GM21786 (cell line): ENCODE results near the gene FBL.
"Not testable (repeated sequence)": the region's sequence is repeated elsewhere in the genome, so short reads cannot be mapped to it uniquely, and the experiment has no call there.

Source experiments
- ATAC-seq: cut with Tn5 transposase; IDR thresholded peaks from one replicate; pipeline ENCODE4 v1.9.1; 2021; ENCODE audit not compliant: unreplicated experiment

FBL gene

DNA sequence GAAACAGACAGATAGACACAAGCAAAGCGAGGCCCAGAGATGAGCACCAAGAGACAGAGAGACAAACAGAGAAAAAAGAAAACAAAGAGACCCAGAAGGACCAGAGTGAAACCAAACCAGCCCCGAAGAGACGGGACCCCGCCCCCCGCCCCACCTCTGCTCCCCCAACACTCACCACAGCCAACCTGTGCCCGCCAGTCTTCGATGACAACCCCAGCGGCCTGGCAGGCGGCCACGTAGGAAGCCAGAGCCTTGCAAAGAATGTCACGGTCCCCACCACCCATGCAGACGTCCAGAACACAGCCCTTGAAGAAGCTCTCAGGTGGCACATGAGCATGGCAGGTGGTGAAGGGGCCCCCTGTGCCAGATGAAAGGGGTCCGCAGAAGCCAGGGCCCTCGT lies 31.3 kb upstream of the FBL start:
- not testable (repeated sequence) for ATAC-seq

DNA sequence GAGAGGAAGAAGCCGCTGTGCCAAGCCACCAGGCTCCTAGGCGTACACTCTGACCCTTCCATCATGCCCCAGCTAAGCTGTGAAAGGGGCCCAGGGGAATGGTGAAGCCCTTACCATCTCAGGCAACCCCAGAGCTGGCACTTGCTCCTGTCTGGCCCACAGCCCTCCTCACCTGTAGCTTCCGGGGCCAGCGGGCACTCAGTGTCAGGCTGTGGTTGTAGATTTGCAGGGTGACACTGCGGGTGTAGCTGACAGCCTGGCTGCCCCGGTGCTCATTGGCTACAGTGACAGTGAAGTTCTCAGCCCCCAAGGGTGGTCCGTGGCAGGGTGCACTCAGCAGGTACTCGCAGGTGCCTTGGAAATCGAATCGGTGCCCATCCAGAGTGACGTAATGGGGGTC lies 30.3 kb upstream of the FBL start:
- not testable (repeated sequence) for ATAC-seq

DNA sequence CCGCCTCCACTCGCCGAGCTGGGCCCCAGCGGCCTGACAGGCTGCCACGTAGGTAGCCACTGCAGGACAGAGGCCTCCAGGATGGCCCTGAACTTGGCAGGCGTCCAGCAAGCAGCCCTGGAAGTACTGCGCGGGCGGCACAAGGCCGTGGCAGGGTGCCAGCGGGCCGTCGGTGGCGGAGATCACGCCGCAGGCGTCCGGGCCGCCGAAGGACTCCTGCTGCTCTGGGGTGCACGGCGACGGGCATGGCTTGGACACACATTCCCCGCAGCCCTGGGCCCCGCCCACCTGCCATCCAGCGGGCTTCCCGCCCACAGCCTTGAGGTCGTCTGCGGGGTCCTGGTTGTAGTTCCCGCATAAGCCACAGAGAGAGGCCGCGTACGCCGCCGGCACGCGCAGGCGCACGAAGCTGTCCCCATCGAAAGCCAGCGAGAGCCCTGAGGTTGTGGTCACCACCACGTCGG lies 29.3 kb upstream of the FBL start:
- not testable (repeated sequence) for ATAC-seq

DNA sequence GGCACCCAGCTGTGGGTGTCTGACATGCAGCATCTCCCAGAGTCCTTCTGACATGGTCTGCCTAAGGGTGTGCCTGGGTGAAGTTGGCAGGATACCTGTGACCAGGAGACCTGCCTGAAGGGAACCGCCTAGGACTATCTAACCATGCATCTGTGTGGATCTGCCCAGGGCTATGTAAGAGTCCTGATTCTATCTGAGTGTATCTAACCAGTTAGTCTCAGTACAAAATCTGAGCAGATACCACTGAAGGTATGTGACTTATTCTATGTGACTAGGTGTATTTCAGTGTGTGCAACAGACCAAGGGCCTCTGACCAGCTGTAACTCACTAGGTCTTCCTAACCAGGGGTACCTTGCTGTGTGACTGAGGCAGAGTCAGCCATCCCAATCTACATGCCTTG lies 28.2 kb upstream of the FBL start:
- ATAC-seq: no peak

DNA sequence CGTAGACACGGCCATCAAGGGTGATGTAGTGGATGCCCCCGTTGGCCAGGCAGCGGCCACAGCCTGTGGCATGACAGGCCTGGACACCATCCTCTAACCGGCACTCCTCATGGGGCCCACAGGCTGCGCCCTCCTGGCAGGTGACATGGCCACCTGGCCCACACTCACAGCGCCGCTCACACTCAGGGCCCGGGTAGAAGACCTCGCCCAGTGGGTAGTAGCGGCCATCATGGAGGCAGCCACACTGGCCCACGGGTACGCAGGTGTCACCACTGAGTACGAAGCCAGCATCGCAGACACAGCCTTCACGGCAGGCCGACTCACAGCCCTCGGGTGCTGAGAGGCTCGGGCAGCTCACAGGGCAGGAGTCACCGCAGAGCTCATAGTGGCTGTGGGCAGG lies 27.2 kb upstream of the FBL start:
- no peak for ATAC-seq

DNA sequence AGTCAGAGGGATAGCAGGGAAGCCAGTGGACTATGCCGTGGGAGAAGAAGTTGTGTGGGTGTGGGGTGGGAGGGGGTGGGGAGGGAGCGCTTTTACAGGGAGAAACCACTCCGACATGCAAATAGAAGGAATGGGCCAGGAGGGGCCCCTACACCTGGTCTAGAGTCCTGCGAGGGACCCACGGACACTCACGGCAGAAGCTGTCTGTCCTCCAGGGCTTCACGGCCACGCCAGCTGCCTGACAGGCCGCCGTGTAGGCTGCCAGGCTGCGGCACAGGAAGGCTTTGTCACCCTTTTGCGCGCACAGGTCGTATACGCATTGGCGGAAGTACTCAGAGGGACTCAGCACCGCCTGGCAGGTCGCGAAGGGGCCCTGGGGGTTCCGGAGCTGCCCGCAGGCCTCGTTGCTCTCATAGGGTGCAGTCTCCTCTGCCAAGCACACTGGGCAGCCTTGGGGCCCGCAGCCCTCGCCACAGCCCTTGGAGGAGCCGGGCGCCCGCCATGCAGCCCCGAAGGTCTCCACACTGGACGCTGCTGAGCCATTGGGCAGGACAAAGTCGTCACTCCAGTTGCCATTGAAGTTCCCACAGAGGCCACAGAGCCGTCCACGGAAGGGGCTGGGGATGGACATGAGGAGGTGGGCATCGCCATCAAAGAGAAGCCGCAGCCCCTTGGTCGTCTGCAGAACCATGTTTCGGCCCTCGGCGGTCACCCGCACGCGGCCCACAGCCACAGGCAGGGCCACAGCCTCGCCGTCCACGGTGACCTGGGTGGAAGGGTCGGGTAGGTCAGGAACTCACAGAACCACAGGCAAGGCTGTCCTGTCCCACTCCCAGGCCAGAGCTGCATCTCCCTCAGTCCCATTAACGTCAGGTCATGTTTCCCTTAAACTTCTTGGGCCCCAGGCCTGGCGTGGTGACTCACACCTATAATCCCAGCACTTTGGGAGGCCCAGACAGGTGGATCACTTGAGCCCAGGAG lies 26.0 kb upstream of the FBL start:
- no peak for ATAC-seq

DNA sequence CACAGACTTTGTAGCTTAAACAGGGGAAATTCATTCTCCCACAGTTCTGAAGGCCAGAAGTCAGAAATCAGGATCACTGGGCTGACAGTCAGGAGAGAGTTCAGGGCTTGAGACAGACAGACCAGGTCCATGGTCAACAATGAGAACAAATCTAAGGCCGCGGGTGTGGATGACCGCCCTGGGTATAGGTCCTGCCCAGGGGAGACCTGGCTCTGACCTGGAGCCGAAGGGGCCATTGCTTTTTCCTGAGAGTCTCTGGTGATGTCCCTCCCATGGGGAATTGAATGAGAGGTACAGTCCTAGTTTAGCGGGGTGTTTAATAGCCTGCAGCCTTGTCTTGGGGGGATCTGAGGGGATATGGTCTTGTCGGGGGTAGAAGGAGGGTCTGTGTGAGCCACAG lies 25.2 kb upstream of the FBL start:
- ATAC-seq: no peak

DNA sequence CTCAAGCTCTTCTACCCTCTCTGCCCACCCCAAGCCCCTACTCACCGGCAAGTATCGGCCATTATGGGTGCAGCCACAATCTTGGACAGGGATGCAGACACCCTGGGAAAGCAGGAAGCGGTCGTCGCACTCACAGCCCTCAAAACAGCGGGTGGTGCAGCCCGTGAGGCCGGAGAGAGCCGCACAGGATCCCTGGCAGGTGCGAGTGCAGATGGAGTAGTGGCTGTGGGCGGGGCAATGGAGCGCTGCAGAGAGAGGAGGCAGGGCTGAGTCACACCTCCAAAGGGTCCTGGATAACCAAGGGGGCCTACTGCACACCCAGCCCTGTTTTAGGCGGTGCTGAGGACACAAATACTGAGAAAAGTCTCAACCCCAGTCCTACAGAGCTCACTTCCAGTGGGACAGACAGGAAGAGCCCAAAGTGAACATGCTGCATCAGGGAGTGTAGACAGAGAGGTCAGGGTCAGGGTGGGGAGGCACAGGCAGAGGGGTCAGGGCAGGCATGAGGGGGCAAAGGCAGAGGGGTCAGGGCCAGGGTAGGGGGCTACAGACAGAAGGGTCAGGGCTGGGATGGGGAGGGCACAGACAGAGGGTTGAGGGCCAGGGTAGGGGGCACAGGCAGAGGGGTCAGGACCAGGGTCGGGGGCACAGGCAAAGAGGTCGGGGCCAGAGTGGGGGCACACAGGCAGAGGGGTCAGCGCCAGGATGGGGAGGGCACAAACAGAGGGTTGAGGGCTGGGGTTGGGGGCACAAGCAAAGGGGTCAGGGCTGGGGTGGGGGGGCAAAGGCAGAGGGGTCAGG lies 24.2 kb upstream of the FBL start:
- no peak for ATAC-seq

DNA sequence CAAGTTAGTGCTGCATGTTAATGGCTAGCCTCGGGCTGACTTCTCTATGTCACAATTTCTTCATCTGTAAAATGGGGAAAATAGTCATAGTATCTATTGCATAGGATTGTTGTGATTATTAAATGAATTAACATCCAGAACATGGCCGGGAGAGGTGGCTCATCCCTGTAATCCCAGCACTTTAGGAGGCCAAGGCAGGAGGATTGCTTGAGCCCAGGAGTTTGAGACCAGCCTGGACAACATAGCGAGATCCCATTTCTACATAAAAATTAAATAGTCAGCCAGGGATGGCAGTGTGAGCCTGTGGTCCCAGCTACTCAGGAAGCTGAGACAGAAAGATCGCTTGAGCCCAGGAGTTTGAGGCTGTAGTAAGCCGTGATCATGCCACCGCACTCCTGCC lies 21.8 kb upstream of the FBL start:
- no peak for ATAC-seq

DNA sequence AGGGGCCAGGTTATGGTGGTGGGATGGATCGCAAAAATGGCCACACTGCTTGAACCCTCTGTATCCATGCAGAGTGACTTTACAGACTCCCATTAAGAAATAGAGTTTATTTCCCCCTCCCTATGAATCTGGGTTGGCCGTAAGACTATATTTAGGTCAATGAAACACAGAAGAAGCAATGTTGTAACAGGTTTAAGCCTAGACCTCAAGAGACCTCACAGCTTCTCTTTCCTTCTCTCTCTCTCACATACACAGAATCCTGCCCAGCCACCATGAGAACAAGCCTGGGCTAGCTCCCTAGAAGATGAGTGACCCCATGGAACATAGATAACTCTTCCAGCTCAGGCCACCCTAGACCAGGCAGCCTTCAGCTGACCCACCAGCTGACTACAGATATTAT lies 21.0 kb upstream of the FBL start:
- no peak for ATAC-seq

DNA sequence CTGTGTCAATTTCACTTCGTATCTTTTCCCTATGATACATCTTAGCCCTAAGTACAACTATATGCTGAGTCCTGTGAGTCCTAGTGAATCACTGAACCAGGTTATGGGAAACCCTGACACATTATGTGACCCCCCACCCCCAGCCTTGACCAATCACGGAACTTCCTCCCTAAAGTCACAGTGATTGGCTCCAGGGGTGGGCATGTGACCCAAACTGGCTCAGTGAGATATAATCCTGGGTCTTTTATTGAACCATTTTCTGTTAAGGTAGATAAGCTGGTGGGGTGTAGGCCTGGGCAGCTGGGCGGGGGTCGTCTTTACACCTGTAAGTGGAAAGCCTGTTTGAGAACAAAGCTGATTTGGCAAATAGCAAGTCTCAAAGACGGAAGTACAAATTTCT lies 19.8 kb upstream of the FBL start:
- ATAC-seq: no peak

DNA sequence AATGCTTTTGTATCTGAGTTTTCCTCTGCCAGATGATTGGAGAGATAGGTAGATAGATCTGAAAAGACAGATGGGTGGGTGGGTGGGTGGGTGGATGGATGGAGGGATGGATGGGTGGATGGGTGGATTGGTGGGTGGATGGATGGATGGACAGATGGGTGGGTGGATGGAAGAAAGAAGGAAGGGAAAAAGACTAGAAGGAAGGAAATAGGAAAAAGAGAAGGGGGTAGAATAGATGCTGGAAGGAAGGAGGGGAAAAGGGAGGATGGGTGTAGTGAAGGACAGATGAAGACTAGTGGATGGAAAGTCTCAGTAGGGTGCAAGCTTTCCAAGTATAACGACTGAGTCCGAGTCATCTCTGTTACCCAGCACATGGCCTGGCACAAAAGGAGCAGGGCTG lies 19.0 kb upstream of the FBL start:
- no peak for ATAC-seq

DNA sequence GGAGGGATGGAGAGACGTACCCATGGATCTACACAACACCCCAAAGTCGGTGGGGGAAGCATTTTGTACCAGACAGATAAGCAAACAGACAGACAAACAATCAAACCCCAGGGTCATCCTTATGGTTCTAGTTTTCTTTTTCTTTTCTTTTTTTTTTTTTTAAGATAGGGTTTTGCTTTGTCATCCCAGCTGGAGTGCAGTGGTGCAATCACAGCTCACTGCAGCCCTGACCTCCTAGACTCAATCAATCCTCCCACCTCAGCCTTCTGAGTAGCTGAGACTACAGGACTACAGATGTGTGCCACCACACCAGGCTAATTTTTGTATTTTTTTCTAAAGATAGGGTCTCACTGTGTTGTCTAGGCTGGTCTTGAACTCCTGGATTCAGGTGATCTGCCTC lies 17.9 kb upstream of the FBL start:
- ATAC-seq: no peak

DNA sequence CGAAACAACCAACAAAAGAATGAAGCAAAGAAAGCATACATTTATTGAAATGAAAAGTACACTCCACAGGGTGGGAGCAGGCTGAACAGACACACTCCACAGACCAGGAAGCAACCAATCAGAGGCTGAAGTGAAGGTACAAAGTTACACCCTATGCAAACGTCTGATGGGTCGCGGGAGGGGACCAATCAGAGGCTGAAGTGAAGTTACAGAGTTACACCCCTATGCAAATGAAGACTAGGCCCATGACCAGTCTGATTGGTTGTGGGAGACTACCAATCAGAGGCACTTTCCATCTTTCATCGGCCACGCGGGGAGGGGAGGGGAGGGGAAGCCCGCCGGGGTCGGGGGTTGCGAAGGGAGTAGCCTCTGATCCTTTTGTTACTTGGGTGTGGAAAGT lies 12.4 kb upstream of the FBL start:
- no peak for ATAC-seq

DNA sequence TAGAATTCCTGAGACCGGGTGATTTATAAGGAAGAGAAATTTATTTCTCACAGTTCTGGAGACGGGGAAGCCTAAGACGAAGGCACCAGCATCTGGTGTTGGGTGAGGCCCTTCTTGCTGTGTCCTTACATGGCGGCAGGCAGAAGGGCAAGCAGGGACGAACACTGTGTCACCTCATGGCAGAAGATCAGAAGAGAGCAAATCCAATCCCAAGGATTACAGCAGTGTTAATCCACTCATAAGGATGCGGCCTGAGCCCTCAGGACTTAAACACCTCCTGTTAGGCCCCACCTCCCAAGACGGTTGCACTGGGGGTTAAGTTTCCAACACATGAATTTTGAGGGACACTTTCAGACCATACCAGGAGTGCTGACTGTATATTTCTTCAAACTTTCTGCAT lies 6.7 kb upstream of the FBL start:
- ATAC-seq: no peak

DNA sequence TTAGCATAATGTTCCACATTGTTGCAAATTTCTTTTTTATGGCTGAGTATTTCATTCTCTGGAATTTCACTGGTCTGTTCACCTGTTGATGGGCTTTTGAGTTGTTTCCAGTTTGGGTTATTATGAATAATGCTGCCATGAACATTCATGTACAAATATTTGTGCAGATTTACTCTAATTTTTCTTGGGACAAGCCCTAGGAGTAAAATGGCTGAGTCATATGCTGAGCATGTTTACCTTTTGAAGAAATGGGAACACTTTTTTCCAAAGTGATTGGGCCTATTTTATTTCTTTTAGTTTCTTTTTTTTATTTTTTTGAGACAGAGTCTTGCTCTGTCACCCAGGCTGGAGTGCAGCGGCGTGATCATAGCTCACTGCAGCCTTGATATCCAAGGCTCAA lies 4.7 kb upstream of the FBL start:
- ATAC-seq: no peak

DNA sequence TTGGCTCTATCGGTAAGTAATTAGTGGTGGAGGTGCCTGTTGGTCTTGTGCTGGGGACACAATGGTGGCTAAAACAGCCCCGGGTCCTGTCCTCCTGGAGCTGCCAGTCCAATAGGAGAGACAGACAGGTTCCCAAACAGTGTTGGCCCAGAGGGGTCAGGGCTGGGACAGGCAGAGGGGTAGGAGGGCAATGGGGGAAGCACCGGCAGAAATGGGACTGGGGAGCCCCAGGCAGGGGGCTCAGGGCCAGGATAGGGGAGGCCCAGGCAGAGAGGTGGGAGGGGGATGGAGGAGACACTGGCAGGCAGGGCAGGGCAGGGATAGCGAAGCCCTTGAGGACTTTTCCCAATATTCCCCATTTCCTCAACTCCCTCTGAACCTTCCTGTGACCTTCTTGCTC lies 2.2 kb upstream of the FBL start:
- ATAC-seq: no peak

DNA sequence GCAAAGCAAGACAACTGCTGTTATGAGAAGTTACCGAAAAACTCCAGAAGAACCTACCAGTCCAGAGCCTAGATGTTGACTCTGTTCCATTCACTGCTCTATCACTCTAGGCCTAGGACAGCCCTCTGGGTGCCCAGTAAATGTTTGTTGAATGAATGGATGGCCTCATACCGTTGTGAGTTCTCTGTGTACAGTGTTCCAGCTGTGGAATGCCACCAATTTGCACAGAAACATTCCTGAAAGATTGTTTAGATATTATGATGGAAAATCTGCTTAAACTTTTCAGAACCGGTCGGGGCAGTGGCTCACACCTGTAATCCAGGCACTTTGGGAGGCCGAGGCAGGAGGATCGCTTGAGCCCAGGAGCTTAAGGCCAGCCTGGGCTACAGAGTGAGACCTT lies 1.3 kb upstream of the FBL start:
- ATAC-seq: no peak

DNA sequence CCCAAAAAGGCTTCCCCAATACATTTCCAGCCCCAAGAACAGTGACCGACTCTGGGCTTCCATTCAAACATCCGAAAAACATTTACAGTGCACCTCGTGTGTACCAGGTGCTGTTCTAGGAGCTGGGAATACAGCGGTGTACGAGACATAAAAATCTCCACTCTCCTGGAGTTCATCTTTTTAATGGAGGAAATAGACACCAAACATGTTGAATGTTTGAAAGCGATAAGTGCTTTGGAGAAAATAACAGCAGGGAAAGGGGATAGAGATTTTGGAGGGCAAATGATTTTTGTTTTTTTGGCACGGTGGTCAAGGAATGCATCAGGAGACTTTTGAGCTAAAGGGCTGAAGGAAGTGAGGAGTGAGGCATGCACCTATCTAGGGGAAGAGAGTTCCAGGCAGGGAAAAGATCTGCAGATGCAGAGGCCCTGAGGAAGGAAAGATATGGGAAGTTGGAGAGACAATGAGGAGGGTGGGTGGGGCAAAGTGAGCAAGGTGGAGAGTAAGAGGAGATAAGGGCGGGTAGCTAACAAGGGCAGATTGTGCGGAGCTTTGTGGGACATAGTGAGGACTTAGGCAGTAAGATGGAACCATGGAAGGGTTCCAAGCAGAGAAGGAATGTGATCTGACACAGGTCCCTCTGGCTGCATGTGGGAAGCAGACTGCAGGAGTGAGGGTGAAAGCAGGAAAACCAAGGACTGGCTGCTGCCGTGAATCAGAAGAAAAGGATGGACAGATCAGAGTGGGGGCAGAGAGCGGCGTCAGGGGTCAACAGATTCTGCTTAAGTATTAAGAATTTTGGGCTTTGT lies 703 bp upstream of the FBL start:
- no peak for ATAC-seq

DNA sequence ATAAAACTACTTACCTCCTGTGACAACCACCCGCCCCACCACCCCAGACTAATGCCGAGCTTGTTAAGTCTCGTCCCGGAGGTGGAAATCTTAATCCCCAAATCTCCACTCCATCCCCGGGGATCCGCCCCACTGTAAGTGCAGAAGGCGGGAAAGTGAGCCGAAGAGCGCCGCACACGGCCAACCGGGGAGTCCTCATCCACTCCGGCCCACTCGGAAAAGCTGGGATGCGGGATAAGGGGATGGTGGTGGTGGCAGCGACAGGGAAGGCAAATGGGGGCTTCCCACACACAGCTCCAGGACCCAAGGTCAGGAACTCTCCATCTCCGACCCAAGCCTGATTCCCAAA lies 621 bp downstream of the FBL start:
- no peak for ATAC-seq

DNA sequence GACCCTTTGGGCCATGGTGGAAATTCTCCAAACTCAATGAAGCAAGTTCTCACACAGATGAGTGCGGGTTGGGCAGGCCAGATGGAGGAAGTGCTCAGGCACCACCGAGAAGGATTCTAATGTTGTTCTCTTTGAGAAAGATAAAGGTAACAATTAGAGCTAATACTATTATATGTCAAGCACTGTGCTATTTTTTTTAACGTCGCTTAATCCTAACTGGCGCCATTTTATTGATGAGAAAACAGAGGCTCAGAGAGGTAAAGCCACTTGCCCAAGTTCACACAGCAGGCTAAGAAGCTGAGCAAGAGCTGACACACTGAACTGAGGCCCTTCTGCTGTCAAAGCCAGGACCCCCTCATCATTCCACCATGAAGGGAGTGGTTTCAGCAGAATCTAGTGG lies 1.0 kb downstream of the FBL start:
- no peak for ATAC-seq
